Mesenchymal stem cell (in vitro differentiated cells and primary cell): ENCODE measurements around the gene NSDHL.
A peak's percentile ranks its signal among the peaks of the same experiment; 100 is the strongest.

Experiments
- DNase-seq: peaks from one replicate; pipeline ENCODE4 v3.0.0-alpha.2; 2013
- H2AFZ ChIP-seq: one replicate; pipeline ENCODE4 v1.6.1; 2013; ENCODE audit warnings: low read depth, mild to moderate bottlenecking, control low read depth, inconsistent platforms, low read length, moderate library complexity
- H2AK5ac ChIP-seq: 2 replicates; pipeline ENCODE4 v1.6.1; 2013; ENCODE audit warnings: low read length, moderate library complexity, mild to moderate bottlenecking, inconsistent platforms; ENCODE audit not compliant: severe bottlenecking
- H2BK120ac ChIP-seq: one replicate; pipeline ENCODE4 v1.6.1; 2013; ENCODE audit warnings: low read depth, mild to moderate bottlenecking, inconsistent platforms, low read length, moderate library complexity
- H2BK12ac ChIP-seq, 2 experiments: one replicate each; pipeline ENCODE4 v1.6.1; 2013; ENCODE audit warnings: inconsistent platforms in 2 of 2, low read length in 2 of 2, mild to moderate bottlenecking in 2 of 2, moderate library complexity in 2 of 2, control low read depth in 1 of 2
- H2BK15ac ChIP-seq: one replicate; pipeline ENCODE4 v1.6.1; 2013; ENCODE audit warnings: mild to moderate bottlenecking, low read depth, inconsistent platforms; ENCODE audit not compliant: poor library complexity, severe bottlenecking
- H2BK5ac ChIP-seq: 2 replicates; pipeline ENCODE4 v1.6.1; 2013; ENCODE audit warnings: low read depth, mild to moderate bottlenecking, low read length, control low read depth, inconsistent platforms; ENCODE audit not compliant: poor library complexity, severe bottlenecking
- H3K14ac ChIP-seq, 2 experiments: one replicate each; pipeline ENCODE4 v1.6.1; 2013; ENCODE audit warnings: inconsistent platforms in 2 of 2, low read length in 2 of 2, control low read depth in 1 of 2, mild to moderate bottlenecking in 1 of 2, moderate library complexity in 1 of 2
- H3K18ac ChIP-seq, 2 experiments: one replicate each; pipeline ENCODE4 v1.6.1; 2013; ENCODE audit warnings: inconsistent platforms in 2 of 2, low read length in 2 of 2, control low read depth in 1 of 2, low read depth in 1 of 2, mild to moderate bottlenecking in 1 of 2
- H3K23ac ChIP-seq, 2 experiments: one replicate each; pipeline ENCODE4 v1.6.1; 2013; ENCODE audit warnings: inconsistent platforms in 2 of 2, low read length in 2 of 2, mild to moderate bottlenecking in 2 of 2, moderate library complexity in 2 of 2, control low read depth in 1 of 2
- H3K27ac ChIP-seq: 2 replicates; pipeline ENCODE4 v1.5.1; 2013; ENCODE audit warnings: mild to moderate bottlenecking, moderate library complexity, low read length, control low read depth, inconsistent platforms; ENCODE audit not compliant: poor library complexity, severe bottlenecking
- H3K27me3 ChIP-seq, 2 experiments: 2 replicates each; pipeline versions ENCODE4 v1.6.1 to v1.7.0; 2013; ENCODE audit warnings: low read length in 2 of 2, mild to moderate bottlenecking in 2 of 2, moderate library complexity in 2 of 2, control low read depth in 1 of 2, inconsistent platforms in 1 of 2; ENCODE audit not compliant: control insufficient read depth in 1 of 2, insufficient read depth in 1 of 2
- H3K36me3 ChIP-seq, 2 experiments: 2 replicates each; pipeline versions ENCODE4 v1.6.1 to v1.7.0; 2013; ENCODE audit warnings: low read length in 2 of 2, control low read depth in 1 of 2, inconsistent platforms in 1 of 2, low read depth in 1 of 2, mild to moderate bottlenecking in 1 of 2; ENCODE audit not compliant: insufficient read depth in 2 of 2, control insufficient read depth in 1 of 2
- H3K4ac ChIP-seq, 2 experiments: one replicate each; pipeline ENCODE4 v1.6.1; 2013; ENCODE audit warnings: inconsistent platforms in 2 of 2, low read length in 2 of 2, mild to moderate bottlenecking in 2 of 2, moderate library complexity in 2 of 2, control low read depth in 1 of 2, low read depth in 1 of 2
- H3K4me1 ChIP-seq: 2 replicates; pipeline ENCODE4 v1.6.1; 2013; ENCODE audit warnings: low read depth, low read length, control low read depth; ENCODE audit not compliant: control insufficient read depth, insufficient read depth
- H3K4me2 ChIP-seq: 2 replicates; pipeline ENCODE4 v1.6.1; 2013; ENCODE audit warnings: low read length, mild to moderate bottlenecking, inconsistent platforms; ENCODE audit not compliant: poor library complexity, severe bottlenecking
- H3K4me3 ChIP-seq, 2 experiments: 2 replicates each; pipeline versions ENCODE4 v1.5.1 to v1.7.0; 2013; ENCODE audit warnings: low read length in 2 of 2, mild to moderate bottlenecking in 2 of 2, control low read depth in 1 of 2, low read depth in 1 of 2; ENCODE audit not compliant: insufficient read depth in 1 of 2
- H3K79me1 ChIP-seq: replicated peaks from 2 replicates; pipeline ENCODE4 v1.6.1; 2013; ENCODE audit warnings: mild to moderate bottlenecking, control low read depth, low read length, inconsistent platforms; ENCODE audit not compliant: poor library complexity, severe bottlenecking
- H3K9ac ChIP-seq: 2 replicates; pipeline ENCODE4 v1.7.0; 2013; ENCODE audit warnings: mild to moderate bottlenecking, low read length, moderate library complexity
- H3K9me3 ChIP-seq: 2 replicates; pipeline ENCODE4 v1.7.0; 2013; ENCODE audit warnings: mild to moderate bottlenecking, low read length; ENCODE audit not compliant: control insufficient read depth
- H4K8ac ChIP-seq: one replicate; pipeline ENCODE4 v1.6.1; 2013; ENCODE audit warnings: inconsistent platforms, mild to moderate bottlenecking, low read length, moderate library complexity
- H4K91ac ChIP-seq: one replicate; pipeline ENCODE4 v1.6.1; 2013; ENCODE audit warnings: mild to moderate bottlenecking, low read length, inconsistent platforms
- WGBS: methylation state at CpG from one replicate; pipeline ENCODE4 v1.1.7; 2013; ENCODE audit warnings: mixed read lengths; 5-methylcytosine and 5-hydroxymethylcytosine counted together

Gene NSDHL

DNA sequence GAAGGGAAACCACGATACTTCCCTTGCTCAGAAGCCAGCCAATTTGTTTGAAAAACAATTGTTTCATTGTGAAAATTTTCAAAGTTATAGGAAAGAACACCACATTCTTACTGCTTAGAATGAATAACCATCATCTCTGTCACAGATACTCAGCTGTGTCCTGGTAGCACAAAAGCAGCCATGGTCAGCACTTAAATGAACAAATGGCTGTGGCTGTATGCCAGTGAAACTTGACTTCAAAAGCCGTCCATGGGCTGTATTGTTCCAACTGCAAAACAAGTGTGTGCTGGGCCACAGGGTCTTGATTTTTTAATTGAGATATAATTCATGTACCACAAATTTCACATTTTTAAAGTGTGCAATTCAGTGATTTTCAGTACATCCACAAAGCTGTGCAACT is 19.6 kb downstream of the NSDHL start:
- Histone ChIP-seq H2BK120ac (no peak overlapping the region), H3K4ac (no peak overlapping the region), H3K27me3 (peaks cover 0 to 17% of the 10 kb centered on the region in 2 experiments), H2BK5ac (no peak overlapping the region), H2AFZ (no peak overlapping the region), H3K4me3 (no peak overlapping the region), H2AK5ac (no peak overlapping the region), H3K23ac (no peak overlapping the region), H3K14ac (no peak overlapping the region), H4K8ac (no peak overlapping the region), H2BK12ac (no peak overlapping the region), H4K91ac (no peak overlapping the region), H3K27ac (no peak overlapping the region), H3K18ac (no peak overlapping the region), H3K79me1 (peaks cover 9% of the 10 kb centered on the region), H3K9ac (no peak overlapping the region), H3K9me3 (no peaks in the 10 kb centered on the region), H2BK15ac (no peak overlapping the region), H3K36me3 (peaks cover 24 to 45% of the 10 kb centered on the region in 2 experiments), H3K4me2 (no peak overlapping the region), H3K4me1 (no peaks in the 10 kb centered on the region)
- DNase-seq = no peak
- WGBS = no CpG with 5 or more reads among the region's 2 CpGs

DNA sequence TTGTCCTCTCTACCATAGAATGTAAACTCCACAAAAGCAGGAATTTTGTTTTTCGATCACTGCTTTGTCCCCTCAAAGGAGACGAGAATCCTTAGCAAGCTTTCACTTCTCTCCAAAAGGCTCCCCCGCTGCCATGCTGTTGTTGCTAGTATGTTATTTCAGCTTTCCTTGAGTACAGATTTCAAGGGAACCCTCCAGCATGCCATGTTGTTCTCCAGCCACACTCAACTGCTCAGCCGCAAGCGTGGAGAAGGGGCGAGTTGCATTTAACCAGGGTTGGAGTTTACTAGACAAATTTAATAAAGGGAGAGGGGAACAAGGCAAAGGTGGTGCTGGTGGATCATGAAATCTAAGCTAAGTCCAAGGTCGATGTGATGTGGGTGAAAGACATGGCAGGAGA is 23.1 kb downstream of the NSDHL start:
- Histone ChIP-seq H3K14ac (no peak overlapping the region), H3K23ac (no peak overlapping the region), H3K27me3 (peaks cover 0 to 17% of the 10 kb centered on the region in 2 experiments), H3K4me2 (no peak overlapping the region), H3K9ac (no peak overlapping the region), H3K9me3 (no peaks in the 10 kb centered on the region), H3K79me1 (peaks cover 5% of the 10 kb centered on the region), H3K4me1 (no peaks in the 10 kb centered on the region), H2BK120ac (no peak overlapping the region), H2BK15ac (no peak overlapping the region), H3K18ac (no peak overlapping the region), H4K91ac (no peak overlapping the region), H4K8ac (no peak overlapping the region), H2BK12ac (no peak overlapping the region), H3K4me3 (no peak overlapping the region), H2BK5ac (no peak overlapping the region), H3K4ac (no peak overlapping the region), H2AK5ac (no peak overlapping the region), H3K27ac (no peak overlapping the region), H2AFZ (no peak overlapping the region), H3K36me3 (peaks cover 28 to 45% of the 10 kb centered on the region in 2 experiments)
- 100% methylated on average over 1 of the region's 7 CpGs for WGBS
- no peak for DNase-seq

- Histone ChIP-seq H2BK5ac (no peak overlapping the region), H3K4me1 (no peaks in the 10 kb centered on the region), H2AFZ (no peak overlapping the region), H3K9ac (no peak overlapping the region), H2BK15ac (no peak overlapping the region), H3K9me3 (peaks cover 7% of the 10 kb centered on the region), H2BK12ac (no peak overlapping the region), H3K36me3 (peaks cover 43 to 61% of the 10 kb centered on the region in 2 experiments), H3K27me3 (peaks cover 0 to 11% of the 10 kb centered on the region in 2 experiments), H2AK5ac (no peak overlapping the region), H3K14ac (no peak overlapping the region), H4K91ac (no peak overlapping the region), H3K23ac (no peak overlapping the region), H3K18ac (no peak overlapping the region), H4K8ac (no peak overlapping the region), H3K4me2 (no peak overlapping the region), H3K27ac (no peak overlapping the region), H3K79me1 (peaks cover 1% of the 10 kb centered on the region), H2BK120ac (no peak overlapping the region), H3K4ac (no peak overlapping the region), H3K4me3 (no peak overlapping the region)
- whole genome bisulfite sequencing = 42% methylated on average over 1 of the region's 3 CpGs
- DNase-seq = peak; percentile 18
These were observed 30.3 kb downstream of the NSDHL start for GRCh38 chrX:152861116-152861515.

DNA sequence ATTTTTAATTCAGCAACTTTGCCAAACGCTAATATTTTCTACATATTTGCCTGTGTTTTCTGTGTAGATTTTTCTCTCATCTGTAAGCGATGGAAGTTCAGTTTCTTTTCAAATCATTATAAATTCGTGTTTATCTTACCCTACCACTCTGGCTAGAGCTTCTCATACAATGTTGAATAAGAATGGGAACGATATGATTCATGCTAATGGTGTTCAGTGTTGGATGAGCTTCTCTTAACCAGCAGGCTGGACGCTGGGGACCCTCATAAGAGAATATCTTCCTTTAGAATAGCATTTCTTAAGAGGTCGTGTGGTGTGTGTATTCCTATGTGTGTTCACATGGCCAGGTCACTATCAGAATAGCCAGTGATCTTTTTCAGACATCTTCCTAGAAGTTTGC is 31.0 kb downstream of the NSDHL start:
- H2BK15ac ChIP-seq = no peak overlapping the region
- DNase-seq = no peak
- no peak overlapping the region for H3K27ac ChIP-seq
- H3K14ac ChIP-seq = no peak overlapping the region
- no peak overlapping the region for H2AFZ ChIP-seq
- peaks cover 50 to 68% of the 10 kb centered on the region in 2 experiments for H3K36me3 ChIP-seq
- H3K4me3 ChIP-seq = no peak overlapping the region
- no peak overlapping the region for H4K91ac ChIP-seq
- no peak overlapping the region for H3K23ac ChIP-seq
- H3K4me1 ChIP-seq = no peaks in the 10 kb centered on the region
- no peak overlapping the region for H2BK5ac ChIP-seq
- H3K79me1 ChIP-seq = no peaks in the 10 kb centered on the region
- 100% methylated on average over 1 of the region's 6 CpGs for whole genome bisulfite sequencing
- H3K9ac ChIP-seq = no peak overlapping the region
- H4K8ac ChIP-seq = no peak overlapping the region
- H3K9me3 ChIP-seq = peaks cover 7% of the 10 kb centered on the region
- no peak overlapping the region for H3K4ac ChIP-seq
- no peak overlapping the region for H3K4me2 ChIP-seq
- H3K27me3 ChIP-seq = peaks cover 0 to 11% of the 10 kb centered on the region in 2 experiments
- H3K18ac ChIP-seq = no peak overlapping the region
- no peak overlapping the region for H2BK12ac ChIP-seq
- no peak overlapping the region for H2BK120ac ChIP-seq
- H2AK5ac ChIP-seq = no peak overlapping the region
